GM15510 (cell line): ENCODE data around the gene VAV3.

ENCODE experiments used
- POLR2A ChIP-seq: IDR thresholded peaks from 3 replicates; pipeline ENCODE4 v1.6.1; 2011; ENCODE audit warnings: borderline replicate concordance; ENCODE audit not compliant: insufficient read length; ENCODE audit errors: extremely low read depth

VAV3 gene

DNA sequence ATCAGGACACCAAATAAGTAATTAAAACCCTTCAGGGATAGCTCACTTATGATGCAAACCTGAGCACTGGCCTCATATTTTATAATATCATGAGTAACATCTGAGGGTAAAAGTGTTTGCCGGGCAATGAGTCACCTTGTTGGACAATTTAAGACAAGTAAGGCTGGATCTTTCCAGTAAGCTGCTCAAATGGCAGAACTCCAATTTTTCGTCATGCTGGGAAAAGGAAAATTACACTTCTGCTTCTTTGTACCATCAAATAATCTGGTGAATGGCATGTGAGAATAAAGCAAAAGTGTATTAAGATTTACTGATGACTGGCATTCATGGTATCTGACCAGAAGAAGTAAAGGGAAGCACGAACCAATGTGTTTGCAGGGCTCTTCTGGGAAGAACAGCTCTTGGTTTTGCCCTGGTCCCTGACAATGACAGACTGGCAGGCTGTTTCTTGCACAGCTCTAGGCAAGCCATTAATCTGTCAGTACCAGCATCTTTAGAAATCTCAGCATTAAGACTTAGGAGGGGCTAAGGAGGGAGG, 392.2 kb downstream of the VAV3 start:
- no peak for TF ChIP-seq POLR2A

DNA sequence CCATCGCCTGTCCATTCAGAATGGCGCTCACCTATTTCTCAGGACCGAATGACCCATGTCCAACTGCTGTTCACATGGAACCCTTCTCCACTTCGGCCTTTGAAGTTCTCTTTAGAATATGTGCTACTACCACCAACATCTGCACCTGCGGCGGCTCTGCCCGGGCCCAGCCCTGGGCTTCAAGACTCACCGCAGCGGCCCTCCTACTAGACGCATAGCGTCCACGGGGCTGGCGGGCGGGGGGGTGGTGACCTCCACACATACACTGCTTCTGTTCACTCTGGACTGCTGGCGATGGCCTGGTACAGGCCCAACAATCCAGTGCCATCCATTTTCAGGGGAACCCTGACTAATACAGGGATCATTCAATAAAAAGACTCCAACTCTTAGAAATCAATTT, 394.2 kb downstream of the VAV3 start:
- no peak for TF ChIP-seq POLR2A

DNA sequence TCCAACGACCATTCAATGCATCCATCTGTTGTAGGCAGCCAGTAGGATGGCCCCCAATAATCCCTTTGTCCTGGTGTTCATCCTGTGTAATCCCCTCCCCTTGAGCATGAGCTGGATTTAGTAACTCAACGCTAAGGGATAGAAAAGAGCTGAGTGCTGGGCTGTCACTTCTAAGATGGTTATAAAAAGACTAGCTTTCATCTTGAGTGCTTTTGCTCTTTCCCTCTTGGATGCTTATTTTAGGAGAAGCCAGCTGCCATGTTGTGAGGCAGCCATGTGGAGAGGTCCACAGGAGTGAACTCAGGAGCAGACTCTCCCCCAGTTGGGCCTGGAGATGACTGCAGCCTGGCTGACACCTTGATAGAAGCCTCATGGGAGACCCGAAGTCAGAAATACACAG, 401.5 kb downstream of the VAV3 start:
- TF ChIP-seq POLR2A: no peak

DNA sequence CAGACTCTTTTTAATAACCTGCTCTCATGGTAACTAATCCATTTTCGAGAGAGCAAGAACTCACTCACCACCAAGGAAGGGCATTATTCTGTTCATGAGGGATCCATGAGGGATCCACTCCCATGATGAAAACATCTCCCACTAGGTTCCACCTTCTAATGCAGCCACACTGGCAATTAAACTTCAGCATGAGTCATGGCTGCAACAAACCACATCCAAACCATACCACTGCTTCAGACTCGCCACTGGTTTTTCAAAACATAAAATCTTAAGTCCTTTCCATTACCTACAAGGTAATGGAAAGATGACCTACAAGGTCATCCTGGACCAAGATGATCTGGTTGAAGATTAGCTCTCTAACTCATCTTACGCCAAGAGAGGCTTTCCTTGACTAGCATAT, 405.1 kb downstream of the VAV3 start:
- no peak for TF ChIP-seq POLR2A

DNA sequence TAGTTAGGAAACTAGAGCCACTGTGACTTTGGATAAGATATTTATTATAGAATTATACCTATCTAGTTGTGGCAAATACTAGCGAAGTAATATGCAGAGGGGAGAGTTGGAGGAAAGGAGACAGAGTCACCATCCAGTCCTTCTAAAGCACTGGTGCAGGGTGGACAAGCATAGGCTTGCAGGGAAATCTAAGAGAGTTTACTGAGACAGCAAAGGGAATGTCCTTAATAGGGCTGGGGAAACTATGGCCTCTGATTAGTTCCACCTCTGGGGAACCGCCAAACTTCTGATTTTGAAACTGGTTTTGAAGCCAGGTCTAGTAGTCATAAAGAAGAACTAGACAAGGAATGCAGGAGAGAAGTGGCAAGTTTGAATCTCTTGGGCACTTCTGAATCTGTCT, 407.9 kb downstream of the VAV3 start:
- TF ChIP-seq POLR2A: no peak

DNA sequence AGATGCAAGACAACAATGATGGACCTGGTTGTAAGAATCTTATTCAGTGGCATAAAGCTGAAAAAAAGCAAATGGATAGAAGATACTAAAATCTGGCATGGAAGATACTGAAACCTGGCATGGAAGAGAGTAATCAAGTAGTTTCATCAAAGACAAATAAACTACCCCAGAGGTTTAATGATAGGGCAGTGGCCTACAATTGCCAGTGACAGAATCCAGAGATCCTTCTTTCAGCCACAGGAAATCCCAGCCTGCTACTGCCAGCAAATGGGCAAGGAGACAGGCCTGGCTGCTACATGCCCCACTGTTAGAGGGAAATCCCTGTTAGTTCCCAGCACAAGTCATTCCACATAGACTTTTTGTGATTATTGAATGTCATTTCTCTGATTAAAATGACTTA, 409.4 kb downstream of the VAV3 start:
- no peak for TF ChIP-seq POLR2A

DNA sequence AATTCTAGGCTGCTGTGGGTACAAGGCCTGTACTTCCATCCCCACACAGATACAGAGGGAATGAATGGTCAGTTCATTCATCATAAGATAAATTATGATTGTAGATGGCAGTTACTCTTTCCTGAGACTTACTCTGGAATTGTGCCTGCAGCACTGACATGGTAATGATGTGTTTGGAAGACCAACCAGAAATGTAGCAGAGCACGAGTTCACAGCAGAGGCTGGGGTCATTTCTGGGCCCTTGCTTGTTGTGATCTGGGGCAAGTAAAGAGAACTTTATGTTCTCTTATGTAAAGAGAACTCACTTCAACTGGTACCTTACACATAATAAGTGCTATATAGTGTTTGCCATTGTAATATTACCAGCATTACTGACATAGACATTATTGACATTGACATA, 412.2 kb downstream of the VAV3 start:
- no peak for TF ChIP-seq POLR2A

DNA sequence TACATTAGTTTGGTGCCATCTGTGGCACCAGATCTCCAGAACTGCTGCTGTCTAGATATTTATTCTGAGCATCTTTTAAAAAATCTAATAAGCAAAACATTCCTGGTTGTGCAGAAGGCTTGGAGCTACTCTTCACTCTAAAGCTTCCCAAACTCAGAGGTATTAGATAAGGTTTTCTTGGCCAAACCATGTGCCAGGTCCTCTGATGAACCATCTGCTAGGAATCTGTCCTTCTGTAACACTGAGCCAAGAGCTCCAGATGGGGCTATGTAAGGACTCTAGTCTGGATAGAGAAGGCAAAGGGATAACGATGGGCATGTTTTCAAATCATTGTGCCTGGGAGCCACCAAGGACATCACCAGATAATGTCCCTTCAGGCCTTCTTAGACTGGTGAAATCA, 413.5 kb downstream of the VAV3 start:
- TF ChIP-seq POLR2A: no peak

DNA sequence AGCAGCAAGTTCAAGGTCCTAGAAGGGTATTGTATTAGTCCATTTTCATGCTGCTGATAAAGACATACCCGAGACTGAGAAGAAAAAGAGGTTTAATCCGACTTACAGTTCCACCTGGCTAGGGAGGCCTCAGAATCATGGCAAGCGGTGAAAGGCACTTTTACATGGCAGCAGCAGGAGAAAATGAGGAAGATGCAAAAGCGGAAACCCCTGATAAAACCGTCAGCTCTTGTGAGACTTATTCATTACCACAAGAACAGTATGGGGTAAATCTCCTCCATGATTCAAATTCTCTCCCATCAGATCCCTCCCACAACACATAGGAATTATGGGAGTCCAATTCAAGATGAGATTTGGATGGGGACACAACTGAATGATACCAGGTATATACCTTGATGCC, 414.6 kb downstream of the VAV3 start:
- no peak for TF ChIP-seq POLR2A

DNA sequence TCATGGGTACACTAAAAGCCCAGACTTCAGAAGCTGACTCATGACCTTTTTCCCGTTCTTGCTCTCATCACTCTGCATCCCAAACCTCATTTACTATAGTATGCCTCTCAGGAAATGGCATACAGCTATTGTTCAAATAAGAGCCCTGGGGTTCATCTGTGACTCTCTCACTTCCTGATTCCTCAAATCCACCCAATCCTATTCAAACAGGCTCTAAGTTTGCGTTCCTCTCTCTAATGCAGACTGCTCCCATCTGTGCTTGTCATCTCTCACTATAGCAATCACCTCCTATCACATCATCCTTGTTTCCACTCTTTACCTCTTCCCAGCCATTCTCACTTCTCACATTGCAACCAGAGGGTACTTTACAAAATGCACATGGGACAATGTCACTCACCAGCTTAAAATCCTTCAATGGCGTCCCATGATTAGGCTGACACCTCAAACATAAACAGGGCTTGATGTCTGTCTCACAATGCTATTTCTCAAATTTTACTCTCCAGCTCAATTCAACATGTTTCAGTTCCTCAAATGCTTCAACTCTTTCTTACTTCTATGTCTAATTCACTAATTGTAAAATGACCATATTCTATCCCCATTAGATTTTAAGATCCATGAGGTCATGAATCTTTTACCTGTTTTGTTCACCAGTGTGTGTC, 415.7 kb downstream of the VAV3 start:
- no peak for TF ChIP-seq POLR2A

DNA sequence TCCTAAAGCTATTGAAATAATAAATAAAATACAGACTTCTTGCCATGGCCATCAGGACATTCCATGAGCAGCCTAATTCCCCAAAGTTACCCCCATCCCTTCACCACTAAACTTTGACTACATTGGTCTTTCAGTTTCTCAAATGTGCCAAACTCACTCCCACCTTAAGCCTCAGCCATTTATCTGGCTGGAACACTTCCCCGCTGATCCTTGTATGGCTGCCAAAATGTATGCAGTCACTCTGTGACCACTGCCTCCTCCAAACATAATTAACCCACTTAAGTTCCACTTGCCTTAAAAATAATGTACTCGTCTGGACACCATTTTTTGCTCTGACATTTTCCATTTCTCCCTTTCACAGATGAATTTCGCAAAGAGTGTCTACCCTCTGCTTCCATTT, 416.7 kb downstream of the VAV3 start:
- no peak for TF ChIP-seq POLR2A

DNA sequence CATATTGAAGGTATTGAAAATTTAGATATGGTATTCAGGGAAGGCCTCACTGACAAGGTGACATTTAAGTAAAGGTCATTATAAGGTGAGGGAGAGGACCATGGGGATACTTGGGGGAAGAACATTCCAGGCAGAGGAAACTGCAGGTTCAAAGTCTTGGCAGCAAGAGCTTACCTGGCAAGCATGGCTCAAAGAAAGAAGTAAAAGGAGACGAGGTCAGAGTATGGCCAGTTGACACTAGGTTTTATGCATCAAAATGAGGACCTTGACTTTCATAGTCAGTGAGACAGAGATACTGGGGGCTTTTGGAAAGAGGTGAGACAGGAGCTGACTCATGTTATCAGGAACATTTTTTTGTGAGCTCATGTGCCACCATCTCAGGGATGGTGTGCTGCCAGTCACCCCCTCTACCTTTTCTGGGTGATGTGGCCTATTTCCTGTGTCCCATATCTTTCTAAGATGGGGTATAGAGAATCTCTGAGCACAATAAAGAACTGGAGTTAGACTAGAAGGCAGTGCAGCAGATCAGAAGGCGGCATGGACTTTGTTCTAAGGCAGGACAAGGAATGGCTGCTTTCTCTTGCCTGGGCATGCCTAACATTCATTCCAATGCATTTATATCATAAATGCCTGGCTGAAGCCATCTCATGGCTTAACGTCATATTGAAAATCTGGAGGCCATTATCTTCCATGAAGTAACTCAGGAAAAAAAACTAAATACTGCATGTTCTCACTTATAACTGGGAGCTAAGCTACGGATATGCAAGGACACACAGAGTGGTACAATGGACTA, 417.4 kb downstream of the VAV3 start:
- no peak for TF ChIP-seq POLR2A

DNA sequence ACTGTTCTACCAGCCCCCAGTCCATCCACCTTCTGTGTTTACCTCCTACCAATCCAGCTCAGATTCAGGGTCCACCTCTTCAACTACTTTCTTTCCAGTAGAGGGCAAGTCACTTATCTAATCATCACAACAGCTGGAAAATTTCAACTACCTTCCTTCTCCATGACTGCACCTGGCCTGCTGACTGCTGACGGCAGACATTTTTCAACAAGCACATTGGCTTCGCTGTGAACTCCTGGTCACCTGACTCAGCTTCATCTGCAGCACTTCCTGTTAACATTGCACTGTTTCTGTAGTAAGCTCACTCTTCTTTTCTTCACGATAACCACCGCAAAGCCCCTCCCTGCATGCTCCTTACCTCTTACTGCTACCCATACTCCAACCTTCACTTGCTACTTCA, 418.4 kb downstream of the VAV3 start:
- TF ChIP-seq POLR2A: no peak

DNA sequence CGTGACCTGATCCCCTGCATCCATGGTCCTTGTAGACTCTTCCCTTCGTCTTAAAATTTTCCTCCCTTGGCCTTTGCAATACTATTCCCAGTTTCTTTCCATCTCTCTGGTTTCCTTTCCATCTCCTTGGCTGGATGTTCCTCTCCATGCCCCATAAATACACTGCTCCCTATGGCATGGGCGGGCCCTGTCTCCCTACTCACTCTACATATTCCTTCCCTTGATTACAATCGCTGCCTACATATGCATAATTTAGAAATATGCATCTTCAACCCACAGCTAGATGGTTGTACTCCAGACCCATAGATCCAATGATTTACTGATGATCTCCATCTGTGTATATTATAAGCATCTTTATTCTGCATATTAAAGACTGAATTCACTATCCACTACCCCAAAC, 419.1 kb downstream of the VAV3 start:
- no peak for TF ChIP-seq POLR2A

DNA sequence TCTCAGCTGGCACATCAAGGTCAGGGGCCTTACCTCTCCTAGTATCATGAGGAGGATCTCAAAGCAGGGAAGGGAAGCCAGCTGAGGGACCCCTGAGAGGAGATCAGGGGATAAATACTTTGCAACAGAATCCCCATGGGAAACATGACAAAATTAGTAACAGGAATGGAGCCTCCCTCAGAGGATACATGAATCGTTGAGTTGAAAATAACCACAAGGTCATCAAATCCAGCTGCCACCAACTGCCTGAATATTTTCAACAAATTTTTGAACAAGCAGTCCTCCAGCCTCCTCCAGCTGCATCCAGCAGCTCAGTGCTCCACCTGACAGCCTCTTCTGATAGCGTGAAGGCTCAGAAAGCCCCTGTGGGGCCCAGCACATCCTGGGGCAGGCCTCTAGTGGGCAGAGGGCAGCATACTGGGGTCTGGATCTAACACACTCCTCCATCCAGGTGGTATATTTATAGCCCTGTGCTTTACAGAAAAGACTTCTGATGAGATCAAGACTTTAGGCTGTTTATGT, 419.9 kb downstream of the VAV3 start:
- no peak for TF ChIP-seq POLR2A

DNA sequence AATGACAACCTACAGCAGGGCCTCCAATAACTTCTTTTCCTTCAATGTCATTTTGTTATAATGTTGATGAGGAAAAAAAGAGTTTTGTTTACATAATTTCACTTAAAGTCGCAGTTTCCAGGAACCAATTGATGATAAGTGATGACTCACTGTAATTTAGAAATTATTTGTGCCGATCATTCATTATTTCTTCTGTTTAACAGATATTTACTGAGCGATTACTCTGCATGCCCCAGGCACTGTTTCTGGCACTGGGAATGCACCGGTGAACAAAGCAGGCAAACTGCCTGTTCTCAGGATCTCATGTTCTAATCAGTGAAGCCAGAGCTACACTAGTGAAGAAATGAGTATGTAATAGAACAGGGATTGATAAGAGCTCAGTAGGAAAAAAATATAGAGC, 420.7 kb downstream of the VAV3 start:
- TF ChIP-seq POLR2A: no peak
